Neural progenitor cell (in vitro differentiated cells): ENCODE data around the gene PKHD1. TPM values are rescaled to one million over a fixed set of nuclear protein-coding genes. Genes with fewer than 3 reads are reported as not detected.

Source experiments
- DNase-seq: peaks from one replicate; pipeline ENCODE4 v3.0.0-alpha.2; 2016; ENCODE audit warnings: low spot score
- H2AFZ ChIP-seq: fragments of 200-600 bp; sonication (generic); replicated peaks from 2 replicates; pipeline ENCODE4 v1.6.1; 2016; ENCODE audit warnings: antibody characterized with exemption
- H3F3A ChIP-seq: fragments of 200-600 bp; sonication (generic); 2 replicates; pipeline ENCODE4 v1.6.1; 2016; ENCODE audit warnings: antibody characterized with exemption, low read depth
- H3K27ac ChIP-seq: fragments of 200-600 bp; sonication (generic); 2 replicates; pipeline ENCODE4 v1.5.1; 2016; ENCODE audit warnings: mild to moderate bottlenecking
- H3K27me3 ChIP-seq: fragments of 200-600 bp; sonication (generic); 2 replicates; pipeline ENCODE4 v1.6.1; 2016; ENCODE audit warnings: mild to moderate bottlenecking, moderate library complexity
- H3K36me3 ChIP-seq: fragments of 200-600 bp; sonication (generic); 2 replicates; pipeline ENCODE4 v1.5.1; 2016
- H3K4me1 ChIP-seq: fragments of 200-600 bp; sonication (generic); 2 replicates; pipeline ENCODE4 v1.6.1; 2016; ENCODE audit warnings: mixed run types
- H3K4me2 ChIP-seq: fragments of 200-600 bp; sonication (generic); 2 replicates; pipeline ENCODE4 v1.6.1; 2016
- H3K4me3 ChIP-seq: fragments of 200-600 bp; sonication (generic); 2 replicates; pipeline ENCODE4 v1.5.1; 2016
- H3K79me2 ChIP-seq: fragments of 200-600 bp; sonication (generic); 2 replicates; pipeline ENCODE4 v1.6.1; 2016; ENCODE audit warnings: low read depth
- H3K9ac ChIP-seq: fragments of 200-600 bp; sonication (generic); 2 replicates; pipeline ENCODE4 v1.6.1; 2016
- H3K9me3 ChIP-seq: fragments of 200-600 bp; sonication (generic); 2 replicates; pipeline ENCODE4 v1.5.1; 2016; ENCODE audit warnings: low read depth
- H4K20me1 ChIP-seq: fragments of 200-600 bp; sonication (generic); 2 replicates; pipeline ENCODE4 v1.6.1; 2016; ENCODE audit warnings: low read depth
- H3K27ac Mint-ChIP-seq: 3 replicates; pipeline ENCODE4 v1.8.0; 2021; ENCODE audit warnings: mixed read lengths
- H3K27me3 Mint-ChIP-seq: 2 replicates; pipeline ENCODE4 v1.8.0; 2022; ENCODE audit warnings: low read depth, mild to moderate bottlenecking, inconsistent platforms, moderate library complexity, mixed read lengths; ENCODE audit not compliant: insufficient read depth
- H3K36me3 Mint-ChIP-seq: 3 replicates; pipeline ENCODE4 v1.8.0; 2021; ENCODE audit warnings: mixed read lengths
- H3K4me1 Mint-ChIP-seq: 3 replicates; pipeline ENCODE4 v1.8.0; 2021; ENCODE audit warnings: mixed read lengths
- H3K4me3 Mint-ChIP-seq: 3 replicates; pipeline ENCODE4 v1.8.0; 2021; ENCODE audit warnings: mild to moderate bottlenecking, moderate library complexity, mixed read lengths
- H3K9me3 Mint-ChIP-seq: 3 replicates; pipeline ENCODE4 v1.8.0; 2020; ENCODE audit warnings: mixed read lengths
- CTCF ChIP-seq: fragments of 200-600 bp; sonication (generic); IDR thresholded peaks from 2 replicates; pipeline ENCODE4 v1.5.1; 2017; ENCODE audit warnings: antibody characterized with exemption, mild to moderate bottlenecking
- EZH2 ChIP-seq: fragments of 200-600 bp; sonication (generic); IDR thresholded peaks from 2 replicates; pipeline ENCODE4 v1.6.1; 2017; ENCODE audit warnings: antibody characterized with exemption, mild to moderate bottlenecking, moderate library complexity
- EZH2phosphoT487 ChIP-seq: fragments of 200-600 bp; sonication (generic); IDR thresholded peaks from 2 replicates; pipeline ENCODE4 v1.6.1; 2017; ENCODE audit warnings: antibody characterized with exemption
- total RNA-seq: library from RNA; depleted of rRNA; stranded (reverse); fragments of >200 nt; gene quantifications from 2 replicates; pipeline ENCODE4 v1.2.3, GENCODE V29; 2015; ENCODE audit warnings: low replicate concordance

Gene PKHD1
- total RNA-seq, 1 donor from 2014 or later = 0.04 TPM

DNA sequence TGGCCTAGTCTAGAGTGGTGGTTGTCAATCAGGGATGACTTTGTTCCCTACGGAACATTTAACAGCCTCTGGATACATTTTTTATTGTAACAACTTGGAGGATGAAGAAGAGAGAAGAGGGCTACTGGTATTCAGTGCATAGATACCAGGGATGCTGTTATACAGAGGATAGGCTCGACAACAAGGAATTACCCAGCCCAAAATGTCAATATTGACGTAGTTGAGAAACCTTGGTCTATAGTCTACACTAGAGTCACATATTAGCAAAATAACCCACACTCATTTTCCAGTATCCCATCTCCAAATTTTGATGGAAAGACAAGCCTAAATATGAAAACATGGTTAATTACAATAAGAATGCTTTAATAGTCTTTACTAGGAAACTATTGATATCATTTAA lies 195.1 kb downstream of the PKHD1 start:
- H3K4me1 ChIP-seq = no peaks in the 10 kb centered on the region
- TF ChIP-seq EZH2 = no peak
- Mint-ChIP-seq H3K4me1 (no peaks in the 10 kb centered on the region), H3K4me3 (no peak overlapping the region), H3K27ac (no peak overlapping the region), H3K36me3 (no peaks in the 10 kb centered on the region), H3K27me3 (no peaks in the 10 kb centered on the region), H3K9me3 (no peaks in the 10 kb centered on the region)
- H4K20me1 ChIP-seq = no peaks in the 10 kb centered on the region
- no peak overlapping the region for H3K9ac ChIP-seq
- no peaks in the 10 kb centered on the region for H3F3A ChIP-seq
- H3K27me3 ChIP-seq = no peaks in the 10 kb centered on the region
- no peaks in the 10 kb centered on the region for H3K9me3 ChIP-seq
- H3K4me3 ChIP-seq = no peak overlapping the region
- no peak for DNase-seq
- no peak overlapping the region for H3K27ac ChIP-seq
- no peak overlapping the region for H2AFZ ChIP-seq
- H3K79me2 ChIP-seq = no peaks in the 10 kb centered on the region
- no peaks in the 10 kb centered on the region for H3K36me3 ChIP-seq
- H3K4me2 ChIP-seq = no peak overlapping the region

DNA sequence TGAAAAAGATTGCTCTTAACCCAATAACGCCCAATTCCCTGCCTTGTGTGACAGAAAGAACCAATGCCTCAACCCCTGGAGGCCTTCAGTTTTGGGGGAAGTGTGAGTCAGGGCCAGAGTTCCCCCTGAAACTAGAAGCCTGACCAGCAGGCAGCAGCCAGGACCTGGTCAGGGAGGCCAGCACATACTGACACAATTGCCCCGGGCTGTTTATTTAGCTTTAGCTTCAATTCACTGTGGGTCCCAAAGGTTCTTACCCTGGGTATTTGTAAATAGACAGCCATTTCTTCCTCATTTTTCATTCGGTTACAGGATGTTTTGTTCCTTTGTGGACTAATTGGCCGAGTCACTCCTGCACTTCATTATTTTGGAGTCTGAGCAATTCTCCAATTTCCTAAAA lies 195.6 kb downstream of the PKHD1 start:
- Mint-ChIP-seq H3K4me3 (no peak overlapping the region), H3K36me3 (no peaks in the 10 kb centered on the region), H3K27ac (no peak overlapping the region), H3K4me1 (no peaks in the 10 kb centered on the region), H3K9me3 (no peaks in the 10 kb centered on the region), H3K27me3 (no peaks in the 10 kb centered on the region)
- Histone ChIP-seq H3K79me2 (no peaks in the 10 kb centered on the region), H4K20me1 (no peaks in the 10 kb centered on the region), H3K4me2 (no peak overlapping the region), H3F3A (no peaks in the 10 kb centered on the region), H3K27ac (no peak overlapping the region), H3K9me3 (no peaks in the 10 kb centered on the region), H3K27me3 (no peaks in the 10 kb centered on the region), H3K4me3 (no peak overlapping the region), H3K36me3 (no peaks in the 10 kb centered on the region), H3K4me1 (no peaks in the 10 kb centered on the region), H3K9ac (no peak overlapping the region), H2AFZ (no peak overlapping the region)
- no peak for TF ChIP-seq EZH2phosphoT487
- TF ChIP-seq CTCF = no peak
- TF ChIP-seq EZH2 = no peak
- no peak for DNase-seq

DNA sequence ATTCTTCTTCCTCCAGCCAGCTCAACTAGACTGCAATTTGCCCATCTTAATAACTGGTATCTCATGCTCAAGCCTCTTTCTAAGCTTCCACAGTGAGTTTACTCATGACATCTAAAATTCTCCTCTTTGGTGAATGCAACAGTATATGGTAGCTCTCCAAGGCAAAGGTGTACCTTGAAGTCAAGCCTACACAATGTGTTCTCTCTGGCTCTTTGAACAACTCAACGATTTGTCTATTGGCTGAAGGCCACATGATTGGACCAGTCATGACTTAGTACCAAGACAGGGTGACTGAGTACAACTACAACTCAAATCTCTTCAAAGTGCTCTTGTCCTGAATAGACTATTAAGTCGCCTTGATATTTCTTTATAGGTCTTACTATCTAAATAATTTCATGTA lies 199.6 kb downstream of the PKHD1 start:
- H3K79me2 ChIP-seq = no peaks in the 10 kb centered on the region
- H3K36me3 Mint-ChIP-seq = no peaks in the 10 kb centered on the region
- H2AFZ ChIP-seq = no peak overlapping the region
- no peak overlapping the region for H3K9ac ChIP-seq
- peaks cover 3% of the 10 kb centered on the region for H3K4me1 ChIP-seq
- no peak overlapping the region for H3K4me3 Mint-ChIP-seq
- H3F3A ChIP-seq = no peaks in the 10 kb centered on the region
- H3K27ac Mint-ChIP-seq = no peak overlapping the region
- no peak overlapping the region for H3K27ac ChIP-seq
- TF ChIP-seq EZH2 = no peak
- TF ChIP-seq CTCF = no peak
- TF ChIP-seq EZH2phosphoT487 = no peak
- H3K9me3 Mint-ChIP-seq = no peaks in the 10 kb centered on the region
- no peaks in the 10 kb centered on the region for H3K4me1 Mint-ChIP-seq
- no peaks in the 10 kb centered on the region for H4K20me1 ChIP-seq
- H3K4me3 ChIP-seq = no peak overlapping the region
- H3K36me3 ChIP-seq = no peaks in the 10 kb centered on the region
- no peaks in the 10 kb centered on the region for H3K27me3 ChIP-seq
- H3K4me2 ChIP-seq = no peak overlapping the region
- no peak for DNase-seq
- H3K9me3 ChIP-seq = no peaks in the 10 kb centered on the region
- H3K27me3 Mint-ChIP-seq = no peaks in the 10 kb centered on the region

DNA sequence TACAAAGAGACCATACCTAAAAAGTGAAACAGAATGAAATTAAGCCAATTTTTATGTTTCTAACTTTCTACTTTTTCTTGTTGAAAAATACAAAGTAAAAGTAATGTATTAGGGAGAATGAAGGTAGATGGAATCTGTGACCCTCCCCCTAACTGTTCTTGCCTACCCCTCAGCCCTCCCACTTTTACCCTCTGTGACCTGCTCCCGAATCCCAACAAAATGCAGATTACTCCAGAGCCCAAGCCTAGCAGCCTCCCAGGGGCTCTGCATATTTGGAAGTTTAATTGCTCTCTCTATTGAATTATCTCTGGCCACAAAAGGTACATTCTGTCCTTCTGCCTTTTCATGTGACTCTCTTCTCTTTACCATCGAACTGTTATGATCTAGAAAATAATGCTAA lies 201.5 kb downstream of the PKHD1 start:
- no peaks in the 10 kb centered on the region for H3K4me1 Mint-ChIP-seq
- no peaks in the 10 kb centered on the region for H3K36me3 Mint-ChIP-seq
- Histone ChIP-seq H3K4me2 (no peak overlapping the region), H2AFZ (no peak overlapping the region), H3K9ac (no peak overlapping the region), H3K4me3 (no peak overlapping the region), H3K27ac (no peak overlapping the region), H3K79me2 (no peaks in the 10 kb centered on the region), H3K36me3 (no peaks in the 10 kb centered on the region), H3K4me1 (peaks cover 3% of the 10 kb centered on the region), H3K9me3 (no peaks in the 10 kb centered on the region), H3F3A (no peaks in the 10 kb centered on the region), H4K20me1 (no peaks in the 10 kb centered on the region), H3K27me3 (no peaks in the 10 kb centered on the region)
- no peak for TF ChIP-seq CTCF
- no peak for TF ChIP-seq EZH2
- TF ChIP-seq EZH2phosphoT487 = no peak
- H3K9me3 Mint-ChIP-seq = no peaks in the 10 kb centered on the region
- H3K4me3 Mint-ChIP-seq = no peak overlapping the region
- no peak for DNase-seq
- H3K27me3 Mint-ChIP-seq = no peaks in the 10 kb centered on the region
- H3K27ac Mint-ChIP-seq = no peak overlapping the region
